Vagina (tissue), 2 donors: ENCODE measurements around the gene CPHXL.

ENCODE experiments used
- CTCF ChIP-seq, 3 experiments: fragments of 450-650 bp in 2 of 3; fragments of 200-600 bp in 1 of 3; sonication (generic) in 1 of 3; IDR thresholded peaks; one replicate each; pipeline ENCODE4 v1.5.1; 2017 to 2019; ENCODE audit warnings: antibody characterized with exemption in 3 of 3, mild to moderate bottlenecking in 2 of 3, moderate library complexity in 2 of 3
- POLR2A ChIP-seq, 2 donors: fragments of 450-650 bp; IDR thresholded peaks; one replicate each; pipeline ENCODE4 v1.6.1; 2017; ENCODE audit warnings: antibody characterized with exemption in 2 of 2, mild to moderate bottlenecking in 2 of 2, moderate library complexity in 2 of 2
- POLR2AphosphoS5 ChIP-seq, 2 donors: sonication (generic); formaldehyde crosslinking; IDR thresholded peaks; one replicate each; pipeline ENCODE4 v1.9.0; 2017; ENCODE audit warnings: antibody characterized with exemption in 2 of 2, mild to moderate bottlenecking in 2 of 2, low read depth in 1 of 2; ENCODE audit not compliant: insufficient read depth in 1 of 2

- no peak for TF ChIP-seq POLR2AphosphoS5 (IDR thresholded peaks at IDR 0.05; ENCODE audit: insufficient read depth in 1 of 2, low read depth in 1 of 2)
- no peak for TF ChIP-seq CTCF (IDR thresholded peaks at IDR 0.05)
- no peak for TF ChIP-seq POLR2A (IDR thresholded peaks at IDR 0.05)
Measured at GRCh38 chr16:75762746-75763145, 36.5 kb upstream of the CPHXL start.
